ENCODE measurements around the gene PALMD.

DNA sequence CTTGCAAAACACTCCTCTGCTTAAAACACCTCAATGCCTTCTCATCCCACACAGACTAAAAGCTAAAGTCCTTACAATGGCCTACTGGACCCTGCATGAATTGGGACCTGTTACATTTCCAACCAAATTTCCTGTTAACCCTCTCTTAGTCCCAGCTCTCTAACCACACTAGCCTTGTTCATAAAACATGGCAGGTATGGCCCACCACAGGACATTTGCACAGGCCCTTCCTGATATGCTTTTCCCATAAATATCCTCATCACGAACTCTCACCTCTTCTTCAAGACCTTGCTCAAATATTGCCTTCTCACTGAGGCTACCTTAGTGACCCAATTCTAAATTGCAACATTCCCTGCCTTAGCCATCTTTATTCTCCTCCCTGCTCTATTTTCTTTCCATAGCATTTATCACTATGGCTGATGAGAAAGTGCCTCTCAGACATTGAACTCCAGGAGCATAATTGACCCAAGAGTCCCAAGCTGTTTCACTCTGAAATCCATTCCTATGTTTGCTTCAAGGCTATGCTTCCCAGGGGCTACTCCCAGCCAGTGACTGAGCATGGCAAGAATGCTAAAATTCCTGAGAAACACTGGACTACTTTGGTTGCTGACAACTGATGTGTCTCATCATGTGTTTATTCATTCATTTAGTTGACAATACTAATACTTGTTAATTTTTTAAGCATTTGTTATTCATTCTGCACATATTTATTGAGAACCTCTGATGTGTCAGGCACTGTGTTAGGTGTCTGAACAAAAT is 2.7 kb upstream of the PALMD start:
- TF ChIP-seq, protein P1, sequence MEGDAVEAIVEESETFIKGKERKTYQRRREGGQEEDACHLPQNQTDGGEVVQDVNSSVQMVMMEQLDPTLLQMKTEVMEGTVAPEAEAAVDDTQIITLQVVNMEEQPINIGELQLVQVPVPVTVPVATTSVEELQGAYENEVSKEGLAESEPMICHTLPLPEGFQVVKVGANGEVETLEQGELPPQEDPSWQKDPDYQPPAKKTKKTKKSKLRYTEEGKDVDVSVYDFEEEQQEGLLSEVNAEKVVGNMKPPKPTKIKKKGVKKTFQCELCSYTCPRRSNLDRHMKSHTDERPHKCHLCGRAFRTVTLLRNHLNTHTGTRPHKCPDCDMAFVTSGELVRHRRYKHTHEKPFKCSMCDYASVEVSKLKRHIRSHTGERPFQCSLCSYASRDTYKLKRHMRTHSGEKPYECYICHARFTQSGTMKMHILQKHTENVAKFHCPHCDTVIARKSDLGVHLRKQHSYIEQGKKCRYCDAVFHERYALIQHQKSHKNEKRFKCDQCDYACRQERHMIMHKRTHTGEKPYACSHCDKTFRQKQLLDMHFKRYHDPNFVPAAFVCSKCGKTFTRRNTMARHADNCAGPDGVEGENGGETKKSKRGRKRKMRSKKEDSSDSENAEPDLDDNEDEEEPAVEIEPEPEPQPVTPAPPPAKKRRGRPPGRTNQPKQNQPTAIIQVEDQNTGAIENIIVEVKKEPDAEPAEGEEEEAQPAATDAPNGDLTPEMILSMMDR (IDR thresholded peaks at IDR 0.05), result no peak
- TF ChIP-seq EZH2 (IDR thresholded peaks at IDR 0.05), result no peak
- no peak for TF ChIP-seq EZH2phosphoT487 (IDR thresholded peaks at IDR 0.05)

Measured in neural progenitor cell (in vitro differentiated cells).